Fibroblast of skin of left biceps (primary cell): ENCODE results near the gene HIPK4.
"Not testable (repeated sequence)": the region's sequence is repeated elsewhere in the genome, so short reads cannot be mapped to it uniquely, and the experiment has no call there.

Experiments
- DNase-seq, 2 experiments: peaks; one replicate each; pipeline ENCODE4 v3.0.0-alpha.2; 2013; ENCODE audit warnings: low read depth in 2 of 2

HIPK4 gene

DNA sequence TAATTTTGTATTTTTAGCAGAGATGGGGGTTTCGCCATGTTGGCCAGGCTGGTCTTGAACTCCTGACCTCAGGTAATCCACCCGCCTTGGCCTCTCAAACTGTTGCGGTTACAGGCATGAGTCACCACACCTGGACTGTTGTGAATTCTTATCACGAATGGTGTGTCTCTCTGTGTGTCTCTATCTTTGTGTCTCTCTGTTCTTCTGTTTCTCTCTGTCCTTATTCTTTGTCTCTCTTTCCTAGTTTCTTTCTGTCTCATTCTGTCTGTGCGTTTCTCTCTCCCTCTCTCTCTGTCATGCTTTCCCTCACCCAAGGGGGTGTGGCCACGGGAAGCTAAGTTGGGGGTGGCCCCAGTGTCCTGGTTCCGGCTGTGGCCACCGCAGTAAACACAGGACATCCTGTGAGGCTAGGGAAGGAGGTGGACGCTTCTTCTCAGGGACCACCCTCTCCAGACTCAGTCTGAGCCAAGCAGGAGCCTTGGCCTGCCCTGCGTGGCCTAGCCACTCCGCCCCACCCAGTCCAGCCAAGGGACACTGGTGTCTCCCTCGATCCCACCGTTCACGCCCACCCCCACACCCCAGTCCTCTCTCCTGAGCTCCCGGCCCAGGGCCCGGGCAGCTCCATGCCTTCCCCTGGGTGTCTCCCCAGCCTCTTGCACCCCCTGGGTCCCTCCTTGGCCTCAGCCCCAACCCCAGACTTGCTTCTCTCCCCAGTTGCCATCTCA is 27.1 kb upstream of the HIPK4 start:
- no peak for DNase-seq

DNA sequence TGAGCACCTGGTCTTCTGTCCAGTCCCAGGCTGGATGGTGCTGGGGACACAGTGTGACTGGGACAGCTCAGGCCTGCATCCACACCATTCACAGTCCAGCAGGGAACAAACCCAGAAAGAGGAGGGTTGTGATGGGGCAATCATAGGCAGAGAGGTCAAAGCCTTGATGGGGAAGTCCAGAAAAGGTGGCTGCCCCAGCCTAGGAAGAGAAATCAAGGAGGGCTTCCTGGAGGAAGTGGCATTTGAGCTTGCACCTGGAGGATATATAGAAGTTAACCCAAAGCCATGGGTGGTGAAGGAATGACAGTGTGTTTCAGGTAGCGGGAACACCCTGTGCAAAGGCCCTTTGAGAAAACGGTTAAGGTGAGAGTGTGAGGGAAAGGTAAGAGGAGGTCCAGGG is 25.8 kb upstream of the HIPK4 start:
- no peak for DNase-seq

DNA sequence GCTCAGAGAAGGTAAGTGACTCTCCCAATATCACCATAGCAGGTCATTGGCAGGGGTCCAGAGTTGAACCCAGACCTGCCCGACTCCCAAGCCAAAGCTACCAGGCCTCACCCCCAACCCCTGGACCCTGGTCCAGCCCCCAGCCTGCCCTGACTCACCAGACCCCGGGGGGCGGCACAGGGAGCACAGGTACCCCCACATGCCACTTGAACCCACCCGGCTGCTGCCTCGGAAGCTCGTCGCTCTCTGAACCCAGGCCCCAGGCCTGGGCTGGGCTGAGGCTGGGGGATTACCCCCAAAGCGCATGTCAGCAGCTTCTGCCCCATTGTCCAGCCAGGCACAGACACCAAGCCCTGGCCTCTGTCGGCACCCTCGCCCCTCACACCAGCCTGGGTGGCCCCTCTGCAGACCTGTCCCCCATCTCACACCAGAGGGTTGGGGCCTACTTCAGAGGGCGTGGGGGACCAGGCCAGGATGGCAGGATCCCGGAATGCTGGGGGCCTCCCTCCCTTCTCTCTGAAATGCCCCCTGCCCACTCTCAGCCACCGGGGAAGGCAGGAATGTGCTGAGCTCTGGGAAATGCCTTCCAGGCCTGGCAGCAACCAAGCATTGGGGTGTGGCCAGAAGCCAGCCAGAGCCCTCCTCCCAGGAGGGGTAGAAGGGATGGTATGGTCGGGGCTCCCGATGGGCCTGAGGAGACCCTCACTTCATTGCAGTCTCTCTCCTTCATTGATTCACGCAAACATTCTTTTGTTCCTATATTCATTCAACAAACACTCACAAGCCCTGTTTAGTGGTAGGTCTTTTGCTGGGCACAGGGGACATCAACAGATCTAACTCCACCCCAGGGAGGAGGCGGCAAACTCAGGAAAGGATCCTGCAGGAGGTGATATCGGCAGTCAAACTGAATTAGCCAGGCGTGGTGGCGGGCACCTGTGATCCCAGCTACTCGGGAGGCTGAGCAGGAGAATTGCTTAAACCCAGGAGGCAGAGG is 24.9 kb upstream of the HIPK4 start:
- no peak for DNase-seq

DNA sequence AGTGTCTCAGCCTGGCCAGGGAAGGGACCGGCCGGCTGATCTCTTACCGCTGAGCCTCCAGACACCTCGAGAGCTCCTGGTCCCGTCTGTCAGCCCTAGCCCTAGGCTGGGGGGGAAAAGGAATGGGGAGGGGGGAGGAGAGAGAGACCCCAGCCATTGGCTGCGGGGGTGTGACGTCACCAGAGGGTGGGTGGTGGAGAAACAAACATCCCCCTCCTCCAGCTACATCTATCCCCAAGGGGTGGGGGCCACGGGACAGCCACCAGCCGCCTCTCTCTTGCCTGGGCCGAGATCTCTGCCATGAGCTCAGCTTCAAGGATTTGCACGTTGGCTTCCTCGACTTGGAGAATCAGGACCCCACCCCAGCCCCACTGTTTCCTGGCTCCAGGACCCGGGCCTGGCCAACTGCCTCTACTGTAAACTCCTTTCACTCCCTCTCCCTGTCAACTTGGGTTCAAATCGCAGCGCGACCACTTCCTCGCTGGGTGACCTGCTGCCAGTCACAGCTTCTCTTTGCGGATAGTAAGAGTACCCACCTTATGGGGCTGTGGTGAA is 23.4 kb upstream of the HIPK4 start, which contains the start of gene PRX:
PRX (minus strand) TSS at position 88 of the 555 bp plus-strand sequence. CDS start 5,446 bp downstream, outside the sequence.
- DNase-seq: no peak

DNA sequence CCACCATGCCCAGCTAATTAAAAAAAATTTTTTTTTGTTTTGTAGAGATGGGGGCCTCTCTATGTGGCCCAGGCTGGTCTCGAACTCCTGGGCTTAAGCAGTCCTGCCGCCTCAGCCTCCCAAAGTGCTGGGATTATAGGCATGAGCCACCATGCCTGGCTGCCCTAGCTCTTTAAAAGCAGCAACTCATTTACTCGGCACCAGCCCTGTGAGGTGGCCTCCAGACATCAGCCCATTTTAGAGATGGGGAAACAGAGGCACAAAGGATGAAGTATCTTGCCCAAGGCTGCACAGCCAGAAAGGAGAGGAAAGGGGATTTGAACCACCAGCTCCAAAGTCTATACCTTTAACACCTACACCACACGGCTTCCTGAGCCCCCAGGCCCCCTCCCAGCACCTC is 22.9 kb upstream of the HIPK4 start:
- DNase-seq: no peak

DNA sequence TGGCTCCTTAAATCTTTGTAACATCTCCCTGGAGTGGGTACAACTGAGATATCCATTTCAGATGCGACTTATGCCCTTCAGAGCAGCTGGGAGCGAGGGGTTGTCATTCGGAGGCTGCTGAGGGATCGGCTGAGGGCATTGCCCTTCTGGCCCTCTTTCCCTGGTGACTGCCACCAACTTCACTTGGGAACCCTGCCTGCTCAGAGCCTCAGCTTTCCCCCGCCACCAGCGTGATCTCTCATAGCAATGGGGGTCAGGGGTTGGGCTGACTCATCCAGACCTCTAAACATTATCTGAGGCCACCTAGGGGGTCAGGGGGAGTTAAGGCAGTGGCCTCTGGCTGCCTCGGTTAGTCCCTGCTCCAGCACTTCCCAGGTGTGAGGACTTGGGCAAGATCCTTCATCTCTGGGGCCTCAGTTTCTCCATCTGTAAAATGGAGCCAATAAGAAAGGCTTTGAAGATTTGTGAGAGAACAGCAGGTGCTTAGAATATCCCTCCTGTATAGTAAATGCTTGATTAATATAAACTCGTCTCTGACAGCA is 22.0 kb upstream of the HIPK4 start:
- DNase-seq: no peak

DNA sequence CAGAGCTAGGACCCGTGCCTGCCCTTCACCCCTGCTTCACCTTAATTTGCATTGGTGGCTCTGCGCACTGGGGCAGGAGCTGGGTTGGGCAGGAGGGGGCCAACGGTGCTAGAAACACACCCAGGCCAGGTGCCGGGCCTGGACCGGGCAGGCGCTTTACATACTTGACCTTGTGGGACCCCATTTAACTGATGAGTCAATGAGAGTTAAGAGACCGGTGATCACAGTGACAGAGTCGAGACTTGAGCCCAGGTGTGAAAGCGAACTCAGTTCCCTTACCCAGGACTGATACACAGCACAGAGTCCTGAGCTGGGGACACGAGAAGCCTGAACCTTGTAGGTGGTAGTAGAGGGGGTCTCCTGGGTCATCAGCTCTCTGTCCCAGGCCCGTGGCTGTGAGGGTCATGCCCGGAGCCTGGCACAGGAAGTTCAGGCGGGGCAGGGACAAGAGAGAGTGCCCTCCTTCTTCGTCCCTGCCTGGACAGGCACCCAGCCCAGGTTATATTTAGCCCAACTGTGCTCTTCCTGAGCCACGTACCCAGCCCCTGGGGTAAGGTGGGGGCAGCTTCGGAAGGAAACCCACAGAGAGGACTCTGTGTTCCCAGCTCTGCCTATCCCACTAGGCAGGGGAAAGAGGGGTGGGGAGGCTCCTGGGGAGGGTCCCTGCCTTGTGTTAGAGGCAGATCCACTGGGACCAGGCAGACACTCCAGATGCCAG is 21.3 kb upstream of the HIPK4 start:
- DNase-seq: no peak

DNA sequence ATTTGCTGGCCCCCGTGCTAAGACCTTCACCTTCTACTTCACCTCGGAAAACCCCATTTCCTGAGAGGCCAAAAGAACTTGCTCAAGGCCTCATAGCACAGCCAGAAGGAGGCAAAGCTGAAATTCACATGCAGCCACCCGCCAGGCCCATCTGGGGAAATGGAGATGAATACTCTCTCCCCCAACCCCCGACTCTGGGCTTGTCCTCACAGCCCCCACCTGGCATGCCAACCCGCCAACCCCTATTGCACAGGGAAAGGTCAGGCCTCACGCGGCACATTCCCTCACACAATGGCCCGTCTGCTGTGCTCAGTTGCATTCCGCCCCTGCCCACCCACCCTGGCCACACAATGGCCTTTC is 20.0 kb upstream of the HIPK4 start:
- no peak for DNase-seq

DNA sequence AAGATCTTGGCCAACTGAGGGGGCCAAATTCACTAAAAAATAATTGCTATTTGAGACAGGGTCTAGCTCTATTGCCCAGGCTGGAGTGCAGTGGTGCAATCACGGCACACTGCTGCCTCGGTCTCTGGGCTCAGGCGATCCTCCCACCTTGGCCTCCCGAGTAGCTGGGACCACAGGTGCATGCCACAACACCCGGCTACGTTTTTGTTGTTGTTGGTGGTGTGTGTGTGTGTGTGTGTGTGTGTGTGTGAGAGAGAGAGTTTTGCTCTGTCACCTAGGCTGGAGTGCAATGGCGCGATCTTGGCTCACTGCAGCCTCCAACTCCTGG is 18.6 kb upstream of the HIPK4 start:
- not testable (repeated sequence) for DNase-seq

DNA sequence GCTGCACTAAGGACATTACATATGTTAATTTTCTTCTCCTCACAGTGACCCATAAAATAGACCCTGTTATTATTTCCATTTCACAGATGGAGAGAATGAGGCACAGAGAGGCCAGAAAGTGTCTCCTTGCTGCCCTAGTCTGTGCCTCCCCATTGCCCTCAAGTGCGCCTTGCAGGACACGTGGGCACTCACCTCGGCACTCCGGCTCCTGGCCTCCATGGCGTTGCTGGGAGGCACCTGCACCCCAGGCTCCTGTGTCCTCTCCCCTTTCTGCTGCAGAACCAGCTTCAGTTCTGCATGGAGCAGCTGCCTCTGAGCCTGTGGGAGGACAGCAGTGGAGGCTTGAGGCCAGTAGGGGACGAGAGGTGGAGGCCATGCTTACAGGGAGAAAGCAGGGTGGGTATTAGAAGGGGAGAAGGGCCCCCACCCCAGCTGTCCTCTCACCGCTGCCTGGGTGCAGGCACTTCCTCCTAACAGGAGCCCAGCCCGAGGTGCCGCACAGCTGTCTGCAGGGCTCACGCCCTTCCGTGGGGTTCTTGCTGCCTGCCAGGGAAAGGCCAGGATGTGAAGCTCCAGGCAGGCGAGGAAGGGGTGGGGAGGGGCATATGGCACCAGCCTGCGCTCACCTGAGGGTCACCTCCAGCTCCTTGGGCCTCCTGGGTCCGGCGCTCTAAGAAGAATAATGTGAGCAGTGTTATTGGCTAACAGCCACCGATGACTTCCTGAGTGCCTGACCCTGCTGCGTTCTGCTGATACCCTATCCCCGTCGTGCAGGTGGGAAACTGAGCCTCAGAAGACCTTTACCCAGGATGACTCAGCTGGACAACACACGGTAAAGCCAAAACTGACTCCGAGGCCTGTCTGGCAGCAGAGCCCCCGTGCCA is 18.0 kb upstream of the HIPK4 start:
- DNase-seq: no peak

DNA sequence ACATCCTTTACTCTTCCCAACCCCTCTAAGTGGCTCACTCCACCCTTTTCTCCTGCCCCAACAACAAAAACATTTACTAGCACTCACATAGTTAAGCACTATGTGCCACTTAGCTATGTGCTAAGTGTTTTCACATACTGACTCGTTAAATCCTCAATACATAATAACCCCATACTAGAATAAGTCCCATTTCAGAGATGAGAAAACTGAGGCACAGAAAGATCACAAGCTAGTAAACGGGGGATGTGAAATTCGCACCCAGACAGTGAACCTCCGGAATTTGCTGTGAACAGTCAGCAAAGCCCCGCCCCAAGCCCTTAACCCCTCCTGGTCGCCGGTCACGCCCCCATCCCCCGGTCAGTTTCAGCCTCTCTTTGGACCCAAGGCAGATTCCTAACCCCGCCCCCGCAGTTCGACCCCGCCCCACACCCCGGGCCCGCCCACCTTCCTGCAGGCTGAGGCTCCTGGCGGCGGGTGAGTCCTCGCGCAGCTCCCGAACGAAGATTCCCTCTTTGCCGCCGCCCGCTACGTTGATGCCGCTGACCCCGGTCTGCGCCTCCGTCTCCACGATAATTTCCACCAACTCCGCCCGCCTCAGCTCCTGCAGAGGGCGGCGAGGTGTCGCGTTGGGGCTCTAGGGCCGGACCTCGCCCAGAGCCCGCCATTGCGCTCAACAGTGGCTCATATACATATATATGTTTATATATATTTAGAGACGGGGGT is 13.4 kb upstream of the HIPK4 start:
- DNase-seq: peak; percentile 44 to 50

DNA sequence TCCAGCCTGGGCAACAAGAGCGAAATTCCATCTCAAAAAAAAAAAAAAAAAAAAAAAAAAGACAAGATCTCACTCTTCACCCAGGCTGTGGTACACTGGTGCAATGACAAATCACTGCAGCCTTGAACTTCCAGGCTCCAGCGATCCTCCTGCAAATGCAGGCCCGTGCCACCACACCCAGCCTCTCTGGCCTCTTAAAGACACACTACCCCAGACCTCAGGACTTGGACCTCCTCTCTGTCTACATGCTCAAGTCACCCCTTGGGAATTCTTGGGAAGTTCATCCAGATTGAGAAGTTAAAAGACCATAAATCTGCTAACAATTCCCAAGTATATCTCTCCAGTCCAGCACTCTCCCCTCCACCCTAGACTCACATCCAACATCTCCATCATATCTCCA is 10.6 kb upstream of the HIPK4 start:
- DNase-seq: no peak

DNA sequence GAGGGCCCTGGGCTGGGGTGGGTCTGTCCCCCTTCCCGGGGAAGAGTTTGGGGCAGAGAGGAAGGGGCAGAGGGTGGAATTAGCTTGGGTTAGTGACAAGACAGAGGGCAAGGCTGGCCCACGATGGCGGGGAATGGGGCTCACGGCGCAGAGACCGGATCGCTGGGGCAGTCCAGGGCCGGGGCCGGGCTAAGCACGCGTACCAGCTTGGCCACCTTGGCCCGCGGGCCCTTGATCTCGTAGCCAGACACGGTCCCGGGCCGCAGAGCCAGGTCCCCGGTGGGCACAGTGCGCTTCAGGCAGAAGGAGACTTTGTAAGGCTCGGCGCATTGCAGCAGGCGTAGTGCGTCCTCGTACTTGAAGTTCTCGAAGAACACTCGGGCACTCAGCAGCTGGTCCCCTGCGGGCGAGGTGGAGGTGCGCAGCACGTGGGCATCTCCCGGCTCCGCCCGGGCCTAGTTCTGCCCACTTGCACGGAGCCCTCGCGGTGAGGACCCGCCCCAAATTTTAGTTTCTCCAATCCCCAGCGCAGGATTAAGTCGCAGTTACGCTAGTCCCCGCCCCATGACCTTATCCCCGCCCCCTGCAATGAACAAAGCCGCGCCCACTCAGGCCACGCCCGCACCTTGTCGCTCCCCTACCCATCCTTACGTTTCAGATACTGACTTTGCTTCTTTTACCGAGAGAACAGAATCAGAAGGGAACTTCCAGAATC is 8.6 kb upstream of the HIPK4 start:
- DNase-seq: no peak

DNA sequence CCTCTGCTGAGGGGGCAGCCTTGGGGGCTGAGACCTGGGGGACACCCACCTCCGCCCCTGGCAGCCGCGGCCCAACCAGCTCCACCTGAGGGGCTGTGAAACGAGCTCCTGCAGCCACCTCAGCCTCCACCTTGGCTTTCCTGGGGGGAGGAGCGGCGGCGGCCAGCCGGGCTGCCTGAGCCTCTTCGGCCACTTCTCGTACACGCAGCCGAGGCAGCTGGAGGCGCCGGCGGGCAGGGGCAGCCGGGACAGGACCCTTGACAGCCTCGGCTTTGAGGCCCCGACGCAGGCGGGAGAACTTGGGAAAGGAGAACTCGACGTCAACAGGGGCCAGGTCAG is 7.6 kb upstream of the HIPK4 start:
- no peak for DNase-seq

DNA sequence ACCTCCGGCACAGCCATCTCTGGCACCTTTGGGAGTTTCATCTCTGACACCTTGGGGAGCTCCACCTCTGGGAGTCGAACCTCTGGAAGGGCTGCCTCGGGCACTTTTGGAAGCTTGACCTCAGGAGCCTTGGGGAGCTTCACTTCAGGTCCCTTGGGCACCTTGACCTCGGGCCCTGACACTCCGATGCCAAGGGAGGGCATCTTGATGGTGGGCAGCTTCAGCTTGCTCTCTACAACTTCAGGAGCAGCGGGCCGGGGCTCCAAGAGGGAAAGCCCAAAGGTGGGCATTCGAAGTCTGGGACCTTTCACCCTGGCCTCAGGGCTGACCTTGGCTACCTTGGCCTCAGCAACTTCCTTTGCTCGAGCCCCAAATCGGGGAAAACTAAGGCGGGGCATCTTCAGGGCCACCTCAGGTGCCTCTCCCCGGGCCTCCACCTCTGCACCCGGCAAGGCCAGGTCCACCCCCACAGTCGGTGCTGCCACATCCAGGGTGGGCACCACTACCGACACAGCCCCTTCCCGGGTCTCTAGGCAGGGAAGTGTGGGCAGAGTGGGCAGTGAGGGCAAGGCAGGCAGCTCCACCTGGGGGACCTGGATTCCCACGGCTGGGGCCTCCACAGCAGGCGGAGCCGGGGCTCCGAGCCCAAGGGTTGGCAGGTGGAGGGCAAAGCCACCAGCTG is 7.0 kb upstream of the HIPK4 start:
- no peak for DNase-seq

DNA sequence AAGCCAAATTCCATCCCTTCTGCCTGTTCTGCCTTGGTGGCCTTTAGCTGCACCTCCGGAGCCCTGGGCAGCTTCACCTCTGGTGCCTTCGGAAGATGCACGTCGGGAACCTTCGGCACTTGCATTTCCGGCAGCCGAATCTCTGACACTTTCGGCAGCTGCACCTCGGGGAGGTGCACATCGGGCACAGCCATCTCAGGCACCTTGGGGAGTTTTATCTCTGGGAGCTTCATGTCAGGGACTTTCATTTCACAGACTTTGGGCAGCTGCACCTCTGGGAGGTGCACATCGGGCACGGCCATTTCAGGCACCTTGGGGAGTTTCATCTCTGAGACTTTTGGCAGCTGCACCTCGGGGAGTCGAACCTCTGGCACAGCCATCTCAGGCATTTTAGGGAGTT is 6.0 kb upstream of the HIPK4 start:
- no peak for DNase-seq

DNA sequence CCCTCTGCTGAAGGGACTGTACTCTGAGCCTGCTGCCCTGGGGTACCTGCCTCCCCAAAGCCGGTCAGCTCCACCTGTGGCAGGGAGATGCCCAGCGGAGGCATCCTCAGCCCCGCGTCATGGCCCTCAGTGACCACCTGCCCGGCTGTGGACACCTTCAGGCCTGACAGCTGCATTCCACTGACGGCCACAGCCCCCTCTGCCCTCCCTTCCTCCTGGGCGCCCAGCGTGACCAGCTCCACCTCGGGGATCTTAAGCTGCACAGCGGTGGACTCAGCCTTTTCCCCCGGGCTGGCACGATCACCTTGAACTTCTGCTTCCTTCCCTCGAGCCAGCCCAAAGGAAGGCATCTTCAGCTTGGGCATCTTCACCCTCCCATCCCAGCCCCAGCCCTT is 4.8 kb upstream of the HIPK4 start:
- DNase-seq: no peak

DNA sequence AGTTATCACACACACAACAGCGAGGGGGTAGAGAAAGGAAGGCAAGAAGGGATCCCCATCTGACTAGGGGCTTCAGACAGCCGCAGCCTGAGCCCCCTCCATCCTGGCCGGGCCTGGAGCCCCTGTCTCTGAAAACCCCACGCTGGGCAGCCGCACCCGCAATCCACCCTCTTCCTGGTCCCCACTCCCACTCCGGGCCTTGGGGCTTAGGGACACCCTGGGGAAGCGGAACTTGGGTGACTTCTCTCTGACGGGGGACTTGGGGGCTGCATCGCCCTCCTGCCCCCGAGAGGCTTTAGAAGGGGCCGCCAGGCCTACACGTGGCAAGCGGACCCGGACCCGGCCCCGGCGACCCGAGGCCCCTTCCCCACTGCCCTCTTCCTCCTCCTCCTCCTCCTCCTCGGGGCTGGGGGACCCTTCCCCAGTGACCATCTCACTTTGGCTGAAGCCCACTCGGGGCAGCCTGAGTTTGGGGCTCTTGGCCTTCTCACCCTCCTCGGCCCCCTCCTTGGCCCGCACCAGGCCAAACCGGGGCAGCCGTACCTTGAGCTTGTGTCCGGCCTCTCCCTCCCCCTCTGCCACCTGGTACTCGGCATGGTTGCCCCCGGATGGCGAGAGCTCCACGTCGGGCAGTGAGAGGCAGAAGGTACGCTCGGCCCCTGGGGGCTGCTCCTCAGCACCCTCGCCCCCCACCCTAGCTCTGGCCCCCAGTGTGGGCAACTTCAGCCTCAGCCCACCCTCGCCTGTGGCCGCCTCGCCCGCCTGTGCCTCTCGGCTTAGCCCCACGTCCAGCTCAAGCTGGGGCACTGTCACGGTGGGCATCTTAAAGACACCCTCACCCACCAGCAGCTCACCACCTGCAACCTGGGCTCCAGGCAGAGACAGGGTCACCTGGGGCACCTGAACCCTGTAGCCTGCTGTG is 4.2 kb upstream of the HIPK4 start:
- DNase-seq: no peak
